Measurements from ENCODE around the gene RNF111.

- TF ChIP-seq POLR2A (IDR thresholded peaks at IDR 0.05; ENCODE audit: low read depth, low read length), result no peak
- TF ChIP-seq POLR2AphosphoS5 (IDR thresholded peaks at IDR 0.05; ENCODE audit: low read depth, low read length), result no peak
- TF ChIP-seq TAF1 (IDR thresholded peaks at IDR 0.05; ENCODE audit: borderline replicate concordance, low read depth, low read length), result no peak
Measured at GRCh38 chr15:59020322-59020721, 32.9 kb downstream of the RNF111 start.
